ENCODE measurements around the gene TICAM2.

The TICAM2 gene

GRCh38 chr5:115561176-115561575, 41.1 kb downstream of the TICAM2 start:
- DNase-seq: no peak

GRCh38 chr5:115559524-115559923, 42.8 kb downstream of the TICAM2 start:
- peak; percentile 35 for DNase-seq

GRCh38 chr5:115558388-115558956, 43.8 kb downstream of the TICAM2 start:
- no peak for DNase-seq

GRCh38 chr5:115557667-115558387, 44.5 kb downstream of the TICAM2 start:
- DNase-seq: no peak

GRCh38 chr5:115556276-115556675, 46.0 kb downstream of the TICAM2 start:
- DNase-seq: no peak

- no peak for DNase-seq
Measured at GRCh38 chr5:115555084-115555633, 47.1 kb downstream of the TICAM2 start.

GRCh38 chr5:115553082-115553481, 49.2 kb downstream of the TICAM2 start:
- DNase-seq: peak; percentile 47

- DNase-seq: peak; percentile 87
Measured at GRCh38 chr5:115551415-115551814, 50.9 kb downstream of the TICAM2 start.

- no peak for DNase-seq
Measured at GRCh38 chr5:115549154-115549553, 53.1 kb downstream of the TICAM2 start.

- DNase-seq: no peak
Measured at GRCh38 chr5:115548683-115549082, 53.6 kb downstream of the TICAM2 start.

- no peak for DNase-seq
Measured at GRCh38 chr5:115545351-115545882, 56.9 kb downstream of the TICAM2 start.

GRCh38 chr5:115544436-115545350, 57.6 kb downstream of the TICAM2 start, which contains the start of gene FEM1C:
Gene FEM1C (minus strand): TSS chr5:115544775. CDS start chr5:115543493, 1,282 bp downstream.
- DNase-seq: peak; percentile 98

- DNase-seq: peak; percentile 73
Measured at GRCh38 chr5:115544043-115544435, 58.2 kb downstream of the TICAM2 start.

- peak; percentile 70 for DNase-seq
Measured at GRCh38 chr5:115543365-115544042, 58.8 kb downstream of the TICAM2 start.

- DNase-seq: peak; percentile 35
Measured at GRCh38 chr5:115542651-115543364, 59.5 kb downstream of the TICAM2 start.

- DNase-seq: no peak
Measured at GRCh38 chr5:115542086-115542485, 60.2 kb downstream of the TICAM2 start.

- DNase-seq: no peak
Measured at GRCh38 chr5:115541611-115542010, 60.7 kb downstream of the TICAM2 start.

GRCh38 chr5:115535479-115536035, 66.7 kb downstream of the TICAM2 start:
- DNase-seq: no peak

- no peak for DNase-seq
Measured at GRCh38 chr5:115532517-115532916, 69.8 kb downstream of the TICAM2 start.

GRCh38 chr5:115531787-115532367, 70.4 kb downstream of the TICAM2 start:
- no peak for DNase-seq

GRCh38 chr5:115531380-115531779, 70.9 kb downstream of the TICAM2 start:
- DNase-seq: no peak
